Keratinocyte (primary cell): ENCODE data around the gene FTSJ3. TPM values are rescaled to one million over a fixed set of nuclear protein-coding genes. Genes with fewer than 3 reads are reported as not detected.
A peak's percentile ranks its signal among the peaks of the same experiment; 100 is the strongest.

Source experiments
- DNase-seq: peaks from one replicate; pipeline ENCODE4 v3.0.0-alpha.2; 2011; ENCODE audit warnings: low read depth, missing footprints, low spot score
- FAIRE-seq: peaks from 2 replicates; lab custom pipeline; 2011; peaks lifted over from hg19 to GRCh38; lab: Jason Lieb, UNC
- H2AFZ ChIP-seq: 2 replicates; pipeline ENCODE4 v1.6.0; 2012; ENCODE audit warnings: low read length, control low read depth, inconsistent platforms; ENCODE audit not compliant: control insufficient read depth
- H3K27ac ChIP-seq: 2 replicates; pipeline ENCODE4 v1.5.1; 2011; ENCODE audit warnings: low read length; ENCODE audit not compliant: control insufficient read depth, insufficient read depth
- H3K27me3 ChIP-seq: 3 replicates; pipeline ENCODE4 v1.6.0; 2011; ENCODE audit warnings: low read length; ENCODE audit not compliant: control insufficient read depth, insufficient read depth; ENCODE audit errors: extremely low read depth
- H3K36me3 ChIP-seq, 2 experiments: 2 replicates in 1 of 2; 3 replicates in 1 of 2; pipeline ENCODE4 v1.5.1; 2011; ENCODE audit warnings: low read length in 2 of 2, mild to moderate bottlenecking in 1 of 2; ENCODE audit not compliant: control insufficient read depth in 2 of 2, insufficient read depth in 2 of 2; ENCODE audit errors: extremely low read depth in 1 of 2
- H3K4me1 ChIP-seq: 3 replicates; pipeline ENCODE4 v1.5.1; 2011; ENCODE audit warnings: low read length; ENCODE audit not compliant: control insufficient read depth, insufficient read depth; ENCODE audit errors: extremely low read depth
- H3K4me2 ChIP-seq: 3 replicates; pipeline ENCODE4 v1.6.0; 2011; ENCODE audit warnings: low read depth, low read length; ENCODE audit not compliant: control insufficient read depth, insufficient read depth; ENCODE audit errors: extremely low read depth
- H3K4me3 ChIP-seq, 3 experiments: fragments of 200-600 bp in 1 of 3; sonication (generic) in 1 of 3; 2 replicates in 2 of 3; 3 replicates in 1 of 3; pipeline ENCODE4 v1.5.1; 2011 to 2016; ENCODE audit warnings: low read length in 3 of 3, mild to moderate bottlenecking in 3 of 3, control low read depth in 2 of 3, inconsistent platforms in 1 of 3, low read depth in 1 of 3, mixed read lengths in 1 of 3, mixed run types in 1 of 3, moderate library complexity in 1 of 3; ENCODE audit not compliant: control insufficient read depth in 2 of 3, insufficient read depth in 2 of 3; ENCODE audit errors: extremely low read depth in 1 of 3
- H3K79me2 ChIP-seq: 2 replicates; pipeline ENCODE4 v1.6.0; 2012; ENCODE audit warnings: low read length; ENCODE audit not compliant: control insufficient read depth, insufficient read depth
- H3K9ac ChIP-seq: 3 replicates; pipeline ENCODE4 v1.6.0; 2011; ENCODE audit warnings: low read length; ENCODE audit not compliant: control insufficient read depth, insufficient read depth; ENCODE audit errors: extremely low read depth
- H3K9me1 ChIP-seq: 3 replicates; pipeline ENCODE4 v1.6.0; 2011; ENCODE audit warnings: low read length; ENCODE audit not compliant: control insufficient read depth, insufficient read depth; ENCODE audit errors: extremely low read depth
- H3K9me3 ChIP-seq: 2 replicates; pipeline ENCODE4 v1.5.1; 2012; ENCODE audit warnings: low read depth, low read length; ENCODE audit not compliant: control insufficient read depth
- H4K20me1 ChIP-seq: 3 replicates; pipeline ENCODE4 v1.6.0; 2011; ENCODE audit warnings: low read length; ENCODE audit not compliant: control insufficient read depth, insufficient read depth; ENCODE audit errors: extremely low read depth
- CTCF ChIP-seq, 3 experiments: IDR thresholded peaks in 1 of 3; conservative IDR thresholded peaks in 1 of 3; optimal IDR thresholded peaks in 1 of 3; 2 replicates in 2 of 3; 3 replicates in 1 of 3; pipeline versions ENCODE3 to v1.5.1; 2011; ENCODE audit warnings: low read length in 3 of 3, mild to moderate bottlenecking in 3 of 3, moderate library complexity in 2 of 3, control low read depth in 1 of 3, inconsistent platforms in 1 of 3; ENCODE audit not compliant: insufficient read depth in 2 of 3; ENCODE audit errors: extremely low read depth in 1 of 3
- EZH2 ChIP-seq: IDR thresholded peaks from one replicate; pipeline ENCODE4 v1.6.1; 2012; ENCODE audit warnings: inconsistent platforms, mild to moderate bottlenecking, low read length, moderate library complexity
- dilution Hi-C: fragments of 300-500 bp; cut with MboI; formaldehyde crosslinking; loops from one replicate; pipeline ENCODE4 v1.7.0; 2020; ENCODE audit warnings: low sequenced_read_pairs; ENCODE audit not compliant: extremely low pct_ligation_motif_present
- polyA plus RNA-seq, 5 experiments: library from polyadenylated mRNA; depleted of rRNA in 3 of 5; stranded (reverse) in 3 of 5; stranded (forward) in 1 of 5; unstranded in 1 of 5; fragments of >200 nt; gene quantifications; 1 replicate in 1 of 5; 2 replicates in 3 of 5; 3 replicates in 1 of 5; pipeline versions ENCODE4 v1.2.1 to v1.2.3, GENCODE V29; 2011 to 2012; ENCODE audit warnings: missing spikeins in 2 of 5, low read depth in 1 of 5, low replicate concordance in 1 of 5

Gene FTSJ3
- polyA plus RNA-seq, 1 donor (not counting 4 experiments of a cell fraction or from before 2014, with no cell fraction given), result 43.7 TPM

GRCh38 chr17:63792055-63792729 is 35.3 kb downstream of the FTSJ3 start:
- H3K27me3 ChIP-seq, result no peaks in the 10 kb centered on the region
- H3K9me3 ChIP-seq, result no peaks in the 10 kb centered on the region
- peak overlapping the region; percentile 59 for H3K4me2 ChIP-seq
- dilution Hi-C loops, result no loop called here
- no peaks in the 10 kb centered on the region for H3K9me1 ChIP-seq
- DNase-seq (no peak), FAIRE-seq (peak; percentile 41)
- H2AFZ ChIP-seq, result no peak overlapping the region
- peak overlapping the region in 1 of 3 experiments; percentile 15 for H3K4me3 ChIP-seq
- peaks cover 16 to 44% of the 10 kb centered on the region in 2 experiments for H3K36me3 ChIP-seq
- H3K79me2 ChIP-seq, result peaks cover 73% of the 10 kb centered on the region
- peaks cover 17% of the 10 kb centered on the region for H3K4me1 ChIP-seq
- H3K9ac ChIP-seq, result no peak overlapping the region
- H4K20me1 ChIP-seq, result no peaks in the 10 kb centered on the region
- peak overlapping the region; percentile 26 for H3K27ac ChIP-seq
- TF ChIP-seq CTCF (optimal IDR thresholded peaks at IDR 0.05 in 1 of 3, IDR thresholded peaks at IDR 0.05 in 1 of 3, conservative IDR thresholded peaks at IDR 0.05 in 1 of 3; ENCODE audit: extremely low read depth in 1 of 3, insufficient read depth in 2 of 3, low read length in 3 of 3) (peak in 1 of 3 experiments; percentile 8), EZH2 (no peak)

GRCh38 chr17:63790057-63790456 is 37.4 kb downstream of the FTSJ3 start:
- Histone ChIP-seq H3K4me1 (peaks cover 39% of the 10 kb centered on the region), H3K79me2 (peaks cover 70% of the 10 kb centered on the region), H2AFZ (no peak overlapping the region), H3K27ac (peak overlapping the region; percentile 24), H3K27me3 (no peaks in the 10 kb centered on the region), H3K4me2 (no peak overlapping the region), H3K9me1 (no peaks in the 10 kb centered on the region), H3K9me3 (no peaks in the 10 kb centered on the region), H3K4me3 (no peak overlapping the region), H3K36me3 (peaks cover 14 to 31% of the 10 kb centered on the region in 2 experiments), H3K9ac (no peak overlapping the region), H4K20me1 (no peaks in the 10 kb centered on the region)
- dilution Hi-C loops, result no loop called here
- FAIRE-seq (no peak), DNase-seq (no peak)
- TF ChIP-seq EZH2 (no peak), CTCF (optimal IDR thresholded peaks at IDR 0.05 in 1 of 3, IDR thresholded peaks at IDR 0.05 in 1 of 3, conservative IDR thresholded peaks at IDR 0.05 in 1 of 3; ENCODE audit: extremely low read depth in 1 of 3, insufficient read depth in 2 of 3, low read length in 3 of 3) (no peak)
